Tibial artery (tissue), 4 donors: ENCODE results near the gene GTF2IRD2.
"Not testable (repeated sequence)": the region's sequence is repeated elsewhere in the genome, so short reads cannot be mapped to it uniquely, and the experiment has no call there.

ENCODE experiments used
- DNase-seq, 2 donors: peaks; one replicate each; pipeline ENCODE4 v3.0.0-alpha.2; 2019
- H3K27ac ChIP-seq, 2 donors: fragments of 200-600 bp; sonication (generic) in 1 of 2; 1 replicate in 1 of 2; 2 replicates in 1 of 2; pipeline ENCODE4 v1.5.1; 2018 to 2019; ENCODE audit warnings: mild to moderate bottlenecking in 1 of 2
- H3K27me3 ChIP-seq, 2 donors: fragments of 200-600 bp; sonication (generic) in 1 of 2; one replicate each; pipeline versions ENCODE4 v1.5.1 to v1.6.0; 2016 to 2019
- H3K36me3 ChIP-seq, 3 donors: fragments of 200-600 bp; sonication (generic) in 2 of 3; one replicate each; pipeline ENCODE4 v1.5.1; 2016 to 2019; ENCODE audit warnings: mild to moderate bottlenecking in 2 of 3
- H3K4me1 ChIP-seq, 4 donors: fragments of 200-600 bp; sonication (generic) in 2 of 4; 1 replicate in 3 of 4; 2 replicates in 1 of 4; pipeline ENCODE4 v1.5.1; 2016 to 2019
- H3K4me3 ChIP-seq, 2 donors: fragments of 200-600 bp; sonication (generic) in 1 of 2; 1 replicate in 1 of 2; 2 replicates in 1 of 2; pipeline ENCODE4 v1.5.1; 2018 to 2019; ENCODE audit warnings: mild to moderate bottlenecking in 2 of 2
- H3K9me3 ChIP-seq, 3 donors: fragments of 200-600 bp; sonication (generic) in 1 of 3; one replicate each; pipeline ENCODE4 v1.5.1; 2016 to 2019
- intact Hi-C: fragments of 100-400 bp; cut with DNase I; formaldehyde crosslinking; loops from one replicate; pipeline ENCODE4 v1.15.0; 2023; ENCODE audit warnings: low total_unique reads

The GTF2IRD2 gene

DNA sequence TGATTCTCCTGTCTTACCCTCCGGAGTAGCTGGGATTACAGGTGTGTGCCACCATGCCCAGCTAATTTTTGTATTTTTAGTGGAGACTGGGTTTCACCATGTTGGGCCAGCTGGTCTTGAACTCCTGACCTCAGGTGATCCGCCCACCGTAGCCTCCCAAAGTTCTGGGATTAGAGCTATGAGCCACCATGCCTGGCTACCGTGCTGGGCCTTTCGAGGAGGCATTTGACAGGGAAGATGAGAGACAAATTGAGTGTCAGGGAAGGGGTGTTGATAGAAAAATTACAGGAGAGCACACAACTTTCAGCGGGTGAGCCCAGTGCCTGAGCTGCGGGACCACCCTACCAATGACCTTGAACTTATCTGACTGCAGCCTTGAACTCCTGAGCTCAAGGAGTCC lies 81.3 kb downstream of the GTF2IRD2 start:
- not testable (repeated sequence) for H3K9me3 ChIP-seq

DNA sequence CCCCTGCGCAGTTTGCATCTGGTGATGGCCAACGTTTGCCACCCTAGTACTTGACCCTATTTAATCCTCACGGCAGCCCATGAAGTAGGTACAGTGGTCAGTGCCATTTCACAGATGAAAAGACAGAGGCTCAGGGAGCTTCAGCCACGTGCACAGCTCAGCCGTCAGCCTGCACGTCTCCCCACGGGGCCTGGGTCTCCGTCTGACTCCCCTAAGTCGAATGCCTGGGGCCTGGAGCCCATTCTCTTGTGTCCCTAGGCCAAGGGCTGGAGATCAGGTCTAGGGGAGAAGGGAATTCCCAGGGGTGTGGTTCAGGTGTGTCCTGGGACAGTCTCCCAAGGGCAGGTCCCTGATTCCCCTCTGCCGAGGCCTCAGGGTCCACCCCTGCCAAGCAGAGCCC lies 84.4 kb downstream of the GTF2IRD2 start:
- H3K4me3 ChIP-seq, H3K36me3 ChIP-seq, H3K4me1 ChIP-seq, intact Hi-C loops, H3K27ac ChIP-seq, H3K9me3 ChIP-seq, H3K27me3 ChIP-seq, DNase-seq: not testable (repeated sequence)

More for the DNA sequence above, 81.3 kb downstream of the GTF2IRD2 start:
- H3K36me3 ChIP-seq, H3K4me1 ChIP-seq, intact Hi-C loops, H3K4me3 ChIP-seq, H3K27me3 ChIP-seq, H3K27ac ChIP-seq, DNase-seq: not testable (repeated sequence)

- H3K27me3 ChIP-seq, H3K27ac ChIP-seq, H3K36me3 ChIP-seq, H3K9me3 ChIP-seq, intact Hi-C loops, H3K4me1 ChIP-seq, H3K4me3 ChIP-seq, DNase-seq: not testable (repeated sequence)
These were observed 84.9 kb downstream of the GTF2IRD2 start for GRCh38 chr7:74766509-74766908.

- DNase-seq, H3K27ac ChIP-seq, H3K36me3 ChIP-seq, H3K4me3 ChIP-seq, H3K9me3 ChIP-seq, H3K27me3 ChIP-seq, H3K4me1 ChIP-seq, intact Hi-C loops: not testable (repeated sequence)
These were observed 86.0 kb downstream of the GTF2IRD2 start for GRCh38 chr7:74765205-74765918.

- DNase-seq, H3K4me3 ChIP-seq, H3K4me1 ChIP-seq, H3K27me3 ChIP-seq, H3K36me3 ChIP-seq, intact Hi-C loops, H3K27ac ChIP-seq, H3K9me3 ChIP-seq: not testable (repeated sequence)
These were observed 92.4 kb downstream of the GTF2IRD2 start for GRCh38 chr7:74758982-74759381.

GRCh38 chr7:74758268-74758667 lies 93.1 kb downstream of the GTF2IRD2 start:
- H3K4me1 ChIP-seq, intact Hi-C loops, H3K9me3 ChIP-seq, DNase-seq, H3K36me3 ChIP-seq, H3K27ac ChIP-seq, H3K4me3 ChIP-seq, H3K27me3 ChIP-seq: not testable (repeated sequence)

- H3K27ac ChIP-seq, DNase-seq, intact Hi-C loops, H3K4me1 ChIP-seq, H3K4me3 ChIP-seq, H3K9me3 ChIP-seq, H3K36me3 ChIP-seq, H3K27me3 ChIP-seq: not testable (repeated sequence)
These were observed 94.7 kb downstream of the GTF2IRD2 start for GRCh38 chr7:74756673-74757072.

GRCh38 chr7:74753921-74754482 lies 97.4 kb downstream of the GTF2IRD2 start:
- H3K27me3 ChIP-seq, H3K4me3 ChIP-seq, intact Hi-C loops, H3K9me3 ChIP-seq, H3K27ac ChIP-seq, H3K4me1 ChIP-seq, DNase-seq, H3K36me3 ChIP-seq: not testable (repeated sequence)
